ENCODE data around the gene GOLGA1.

GRCh38 chr9:124940521-124940893 lies 376 bp downstream of the GOLGA1 start:
- TF ChIP-seq CTCF (IDR thresholded peaks at IDR 0.05; ENCODE audit: insufficient read depth, low read depth, low read length): no peak
- no peak for TF ChIP-seq EZH2 (IDR thresholded peaks at IDR 0.05; ENCODE audit: insufficient read depth, low read length)
